GM12878 (cell line): ENCODE measurements around the gene PCK1. TPM values are rescaled to one million over a fixed set of nuclear protein-coding genes. Genes with fewer than 3 reads are reported as not detected.

Experiments
- EZH2 ChIP-seq: IDR thresholded peaks from 2 replicates; pipeline ENCODE4 v1.6.1; 2012; ENCODE audit warnings: low read depth, mild to moderate bottlenecking, control low read depth, inconsistent platforms, low read length, borderline replicate concordance; ENCODE audit not compliant: control insufficient read depth
- HDGF ChIP-seq: fragments of 450-650 bp; IDR thresholded peaks from 2 replicates; pipeline ENCODE4 v1.6.1; 2016; ENCODE audit warnings: antibody characterized with exemption
- NFXL1 ChIP-seq: fragments of 450-650 bp; IDR thresholded peaks from 2 replicates; pipeline ENCODE4 v1.6.1; 2017; ENCODE audit warnings: antibody characterized with exemption, mild to moderate bottlenecking, borderline replicate concordance
- SPI1 ChIP-seq: IDR thresholded peaks from 2 replicates; pipeline ENCODE4 v1.6.1; 2011; ENCODE audit warnings: low read depth, mild to moderate bottlenecking, low read length, moderate library complexity, borderline replicate concordance; ENCODE audit not compliant: insufficient read depth
- polyA plus RNA-seq, 11 experiments: library from polyadenylated mRNA; depleted of rRNA in 4 of 11; unstranded in 6 of 11; stranded (reverse) in 5 of 11; fragments of >200 nt; fragmentation: Nextera tagmentation in 4 of 11; fragmentation: Illumina TruSeq in 1 of 11; extraction: Ambion mirVana in 4 of 11; extraction: Trizol in 1 of 11; gene quantifications; 1 replicate in 1 of 11; 2 replicates in 10 of 11; pipeline versions ENCODE4 v1.2.1 to v1.2.3, GENCODE V29; 2011 to 2016; ENCODE audit warnings: inconsistent platforms in 2 of 11, missing spikeins in 2 of 11, low read depth in 1 of 11
- total RNA-seq, 4 experiments: library from RNA; depleted of rRNA in 3 of 4; stranded (reverse); fragments of >200 nt in 3 of 4; fragmentation: Illumina TruSeq in 1 of 4; extraction: Trizol in 1 of 4; gene quantifications; 2 replicates each; pipeline versions ENCODE4 v1.2.1 to v1.2.3, GENCODE V29; 2013 to 2021
- TF ChIP-seq, protein P1 (sequence below): fragments of 450-650 bp; IDR thresholded peaks from 2 replicates; pipeline ENCODE4 v1.6.1; 2017; ENCODE audit warnings: mild to moderate bottlenecking, moderate library complexity
- TF ChIP-seq, protein P2 (sequence below): IDR thresholded peaks from 2 replicates; pipeline ENCODE4 v1.6.1; 2012; ENCODE audit warnings: mild to moderate bottlenecking, low read depth, low read length
- TF ChIP-seq, protein P3 (sequence below): fragments of 450-650 bp; formaldehyde crosslinking; IDR thresholded peaks from 2 replicates; pipeline ENCODE4 v1.5.0; 2022; ENCODE audit warnings: mild to moderate bottlenecking, missing genetic modification characterization

PCK1 gene
- total and polyA plus RNA-seq, 10 of the 15 experiments (the other 5 are each of a cell fraction or from before 2014, with no cell fraction given), result 0.02 to 0.33 (median 0.09) TPM; not detected in 5

DNA sequence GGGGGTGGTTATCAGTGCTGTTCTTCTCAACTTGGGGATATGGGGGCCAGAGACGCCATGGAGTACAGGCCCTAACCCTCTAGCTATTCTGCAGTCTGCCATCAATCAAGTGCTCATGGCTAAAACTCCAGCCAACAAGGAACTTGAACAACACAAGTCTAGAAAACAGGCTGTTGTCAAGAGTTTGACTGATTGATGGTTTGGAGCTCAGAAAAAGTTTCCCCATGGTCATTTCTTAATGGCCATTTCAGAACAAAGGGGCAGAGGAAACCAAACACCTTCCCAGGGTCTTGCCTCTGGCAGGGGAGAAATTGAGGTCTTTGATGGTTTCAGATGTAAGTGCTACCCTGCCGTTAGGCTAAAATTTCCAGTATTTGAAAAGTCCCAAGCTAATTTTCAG, 15.1 kb downstream of the PCK1 start (continued):
- TF ChIP-seq, protein P1, sequence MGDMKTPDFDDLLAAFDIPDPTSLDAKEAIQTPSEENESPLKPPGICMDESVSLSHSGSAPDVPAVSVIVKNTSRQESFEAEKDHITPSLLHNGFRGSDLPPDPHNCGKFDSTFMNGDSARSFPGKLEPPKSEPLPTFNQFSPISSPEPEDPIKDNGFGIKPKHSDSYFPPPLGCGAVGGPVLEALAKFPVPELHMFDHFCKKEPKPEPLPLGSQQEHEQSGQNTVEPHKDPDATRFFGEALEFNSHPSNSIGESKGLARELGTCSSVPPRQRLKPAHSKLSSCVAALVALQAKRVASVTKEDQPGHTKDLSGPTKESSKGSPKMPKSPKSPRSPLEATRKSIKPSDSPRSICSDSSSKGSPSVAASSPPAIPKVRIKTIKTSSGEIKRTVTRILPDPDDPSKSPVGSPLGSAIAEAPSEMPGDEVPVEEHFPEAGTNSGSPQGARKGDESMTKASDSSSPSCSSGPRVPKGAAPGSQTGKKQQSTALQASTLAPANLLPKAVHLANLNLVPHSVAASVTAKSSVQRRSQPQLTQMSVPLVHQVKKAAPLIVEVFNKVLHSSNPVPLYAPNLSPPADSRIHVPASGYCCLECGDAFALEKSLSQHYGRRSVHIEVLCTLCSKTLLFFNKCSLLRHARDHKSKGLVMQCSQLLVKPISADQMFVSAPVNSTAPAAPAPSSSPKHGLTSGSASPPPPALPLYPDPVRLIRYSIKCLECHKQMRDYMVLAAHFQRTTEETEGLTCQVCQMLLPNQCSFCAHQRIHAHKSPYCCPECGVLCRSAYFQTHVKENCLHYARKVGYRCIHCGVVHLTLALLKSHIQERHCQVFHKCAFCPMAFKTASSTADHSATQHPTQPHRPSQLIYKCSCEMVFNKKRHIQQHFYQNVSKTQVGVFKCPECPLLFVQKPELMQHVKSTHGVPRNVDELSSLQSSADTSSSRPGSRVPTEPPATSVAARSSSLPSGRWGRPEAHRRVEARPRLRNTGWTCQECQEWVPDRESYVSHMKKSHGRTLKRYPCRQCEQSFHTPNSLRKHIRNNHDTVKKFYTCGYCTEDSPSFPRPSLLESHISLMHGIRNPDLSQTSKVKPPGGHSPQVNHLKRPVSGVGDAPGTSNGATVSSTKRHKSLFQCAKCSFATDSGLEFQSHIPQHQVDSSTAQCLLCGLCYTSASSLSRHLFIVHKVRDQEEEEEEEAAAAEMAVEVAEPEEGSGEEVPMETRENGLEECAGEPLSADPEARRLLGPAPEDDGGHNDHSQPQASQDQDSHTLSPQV, result no peak
- TF ChIP-seq, protein P2, sequence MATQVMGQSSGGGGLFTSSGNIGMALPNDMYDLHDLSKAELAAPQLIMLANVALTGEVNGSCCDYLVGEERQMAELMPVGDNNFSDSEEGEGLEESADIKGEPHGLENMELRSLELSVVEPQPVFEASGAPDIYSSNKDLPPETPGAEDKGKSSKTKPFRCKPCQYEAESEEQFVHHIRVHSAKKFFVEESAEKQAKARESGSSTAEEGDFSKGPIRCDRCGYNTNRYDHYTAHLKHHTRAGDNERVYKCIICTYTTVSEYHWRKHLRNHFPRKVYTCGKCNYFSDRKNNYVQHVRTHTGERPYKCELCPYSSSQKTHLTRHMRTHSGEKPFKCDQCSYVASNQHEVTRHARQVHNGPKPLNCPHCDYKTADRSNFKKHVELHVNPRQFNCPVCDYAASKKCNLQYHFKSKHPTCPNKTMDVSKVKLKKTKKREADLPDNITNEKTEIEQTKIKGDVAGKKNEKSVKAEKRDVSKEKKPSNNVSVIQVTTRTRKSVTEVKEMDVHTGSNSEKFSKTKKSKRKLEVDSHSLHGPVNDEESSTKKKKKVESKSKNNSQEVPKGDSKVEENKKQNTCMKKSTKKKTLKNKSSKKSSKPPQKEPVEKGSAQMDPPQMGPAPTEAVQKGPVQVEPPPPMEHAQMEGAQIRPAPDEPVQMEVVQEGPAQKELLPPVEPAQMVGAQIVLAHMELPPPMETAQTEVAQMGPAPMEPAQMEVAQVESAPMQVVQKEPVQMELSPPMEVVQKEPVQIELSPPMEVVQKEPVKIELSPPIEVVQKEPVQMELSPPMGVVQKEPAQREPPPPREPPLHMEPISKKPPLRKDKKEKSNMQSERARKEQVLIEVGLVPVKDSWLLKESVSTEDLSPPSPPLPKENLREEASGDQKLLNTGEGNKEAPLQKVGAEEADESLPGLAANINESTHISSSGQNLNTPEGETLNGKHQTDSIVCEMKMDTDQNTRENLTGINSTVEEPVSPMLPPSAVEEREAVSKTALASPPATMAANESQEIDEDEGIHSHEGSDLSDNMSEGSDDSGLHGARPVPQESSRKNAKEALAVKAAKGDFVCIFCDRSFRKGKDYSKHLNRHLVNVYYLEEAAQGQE, result no peak
- TF ChIP-seq HDGF, result no peak
- no peak for TF ChIP-seq SPI1
- no peak for TF ChIP-seq EZH2
- TF ChIP-seq, protein P3, sequence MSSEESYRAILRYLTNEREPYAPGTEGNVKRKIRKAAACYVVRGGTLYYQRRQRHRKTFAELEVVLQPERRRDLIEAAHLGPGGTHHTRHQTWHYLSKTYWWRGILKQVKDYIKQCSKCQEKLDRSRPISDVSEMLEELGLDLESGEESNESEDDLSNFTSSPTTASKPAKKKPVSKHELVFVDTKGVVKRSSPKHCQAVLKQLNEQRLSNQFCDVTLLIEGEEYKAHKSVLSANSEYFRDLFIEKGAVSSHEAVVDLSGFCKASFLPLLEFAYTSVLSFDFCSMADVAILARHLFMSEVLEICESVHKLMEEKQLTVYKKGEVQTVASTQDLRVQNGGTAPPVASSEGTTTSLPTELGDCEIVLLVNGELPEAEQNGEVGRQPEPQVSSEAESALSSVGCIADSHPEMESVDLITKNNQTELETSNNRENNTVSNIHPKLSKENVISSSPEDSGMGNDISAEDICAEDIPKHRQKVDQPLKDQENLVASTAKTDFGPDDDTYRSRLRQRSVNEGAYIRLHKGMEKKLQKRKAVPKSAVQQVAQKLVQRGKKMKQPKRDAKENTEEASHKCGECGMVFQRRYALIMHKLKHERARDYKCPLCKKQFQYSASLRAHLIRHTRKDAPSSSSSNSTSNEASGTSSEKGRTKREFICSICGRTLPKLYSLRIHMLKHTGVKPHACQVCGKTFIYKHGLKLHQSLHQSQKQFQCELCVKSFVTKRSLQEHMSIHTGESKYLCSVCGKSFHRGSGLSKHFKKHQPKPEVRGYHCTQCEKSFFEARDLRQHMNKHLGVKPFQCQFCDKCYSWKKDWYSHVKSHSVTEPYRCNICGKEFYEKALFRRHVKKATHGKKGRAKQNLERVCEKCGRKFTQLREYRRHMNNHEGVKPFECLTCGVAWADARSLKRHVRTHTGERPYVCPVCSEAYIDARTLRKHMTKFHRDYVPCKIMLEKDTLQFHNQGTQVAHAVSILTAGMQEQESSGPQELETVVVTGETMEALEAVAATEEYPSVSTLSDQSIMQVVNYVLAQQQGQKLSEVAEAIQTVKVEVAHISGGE (CRISPR knock-in tag), result no peak
- TF ChIP-seq NFXL1, result no peak
